HL-60 (cell line): ENCODE results near the gene NPFF.
A peak's percentile ranks its signal among the peaks of the same experiment; 100 is the strongest.

Experiments used
- DNase-seq, 2 experiments: peaks; one replicate each; pipeline ENCODE4 v3.0.0-alpha.2; 2010 to 2020; ENCODE audit warnings: low read depth in 1 of 2, low spot score in 1 of 2
- H3K27ac ChIP-seq: fragments of 250-450 bp; sonication (Bioruptor Pico); replicated peaks from 2 replicates; pipeline ENCODE4 v1.5.1; 2020; ENCODE audit warnings: mild to moderate bottlenecking, moderate library complexity
- H3K27me3 ChIP-seq: fragments of 250-450 bp; sonication (Bioruptor Pico); 2 replicates; pipeline ENCODE4 v1.5.1; 2021; ENCODE audit warnings: mild to moderate bottlenecking, moderate library complexity; ENCODE audit not compliant: insufficient read depth, poor library complexity, severe bottlenecking
- H3K4me3 ChIP-seq: replicated peaks from 2 replicates; pipeline ENCODE4 v1.5.1; 2011; ENCODE audit warnings: mild to moderate bottlenecking, control low read depth, low read length; ENCODE audit not compliant: insufficient read depth
- GABPA ChIP-seq: IDR thresholded peaks from 2 replicates; pipeline ENCODE4 v1.6.1; 2012; ENCODE audit warnings: low read depth
- POLR2AphosphoS5 ChIP-seq: IDR thresholded peaks from 2 replicates; pipeline ENCODE4 v1.6.1; 2012; ENCODE audit warnings: low read depth
- SPI1 ChIP-seq: IDR thresholded peaks from 2 replicates; pipeline ENCODE4 v1.6.1; 2012; ENCODE audit warnings: low read depth, mild to moderate bottlenecking, borderline replicate concordance
- TF ChIP-seq, protein P1 (sequence below): IDR thresholded peaks from 2 replicates; pipeline ENCODE4 v1.6.1; 2012; ENCODE audit warnings: low read depth; ENCODE audit not compliant: insufficient replicate concordance
- TF ChIP-seq, protein P2 (sequence below): IDR thresholded peaks from one replicate; pipeline ENCODE4 v1.5.1; 2011; ENCODE audit warnings: low read length, control low read depth, inconsistent platforms; ENCODE audit not compliant: insufficient read depth

The NPFF gene

DNA sequence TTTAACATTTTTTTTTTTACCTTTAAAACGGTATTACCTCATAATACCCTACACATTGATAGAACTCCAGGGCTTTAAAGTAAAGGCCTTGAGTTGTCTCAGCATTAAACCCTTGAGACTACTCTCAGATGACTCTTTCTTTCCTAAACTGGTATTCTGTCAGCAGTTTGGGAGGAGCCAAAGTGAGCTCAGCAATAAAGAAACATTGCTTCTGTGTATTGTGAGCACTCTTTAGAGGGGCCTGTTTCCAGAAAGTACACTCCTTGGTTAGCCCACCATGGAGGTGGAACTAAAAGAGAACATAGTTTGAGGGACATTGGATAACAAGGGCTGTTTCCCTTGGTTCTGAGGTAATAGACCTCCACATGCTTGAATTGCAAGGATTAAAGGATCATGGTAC, 28.4 kb downstream of the NPFF start:
- Histone ChIP-seq H3K27ac (no peak overlapping the region), H3K27me3 (no peaks in the 10 kb centered on the region), H3K4me3 (no peak overlapping the region)
- TF ChIP-seq, protein P1, sequence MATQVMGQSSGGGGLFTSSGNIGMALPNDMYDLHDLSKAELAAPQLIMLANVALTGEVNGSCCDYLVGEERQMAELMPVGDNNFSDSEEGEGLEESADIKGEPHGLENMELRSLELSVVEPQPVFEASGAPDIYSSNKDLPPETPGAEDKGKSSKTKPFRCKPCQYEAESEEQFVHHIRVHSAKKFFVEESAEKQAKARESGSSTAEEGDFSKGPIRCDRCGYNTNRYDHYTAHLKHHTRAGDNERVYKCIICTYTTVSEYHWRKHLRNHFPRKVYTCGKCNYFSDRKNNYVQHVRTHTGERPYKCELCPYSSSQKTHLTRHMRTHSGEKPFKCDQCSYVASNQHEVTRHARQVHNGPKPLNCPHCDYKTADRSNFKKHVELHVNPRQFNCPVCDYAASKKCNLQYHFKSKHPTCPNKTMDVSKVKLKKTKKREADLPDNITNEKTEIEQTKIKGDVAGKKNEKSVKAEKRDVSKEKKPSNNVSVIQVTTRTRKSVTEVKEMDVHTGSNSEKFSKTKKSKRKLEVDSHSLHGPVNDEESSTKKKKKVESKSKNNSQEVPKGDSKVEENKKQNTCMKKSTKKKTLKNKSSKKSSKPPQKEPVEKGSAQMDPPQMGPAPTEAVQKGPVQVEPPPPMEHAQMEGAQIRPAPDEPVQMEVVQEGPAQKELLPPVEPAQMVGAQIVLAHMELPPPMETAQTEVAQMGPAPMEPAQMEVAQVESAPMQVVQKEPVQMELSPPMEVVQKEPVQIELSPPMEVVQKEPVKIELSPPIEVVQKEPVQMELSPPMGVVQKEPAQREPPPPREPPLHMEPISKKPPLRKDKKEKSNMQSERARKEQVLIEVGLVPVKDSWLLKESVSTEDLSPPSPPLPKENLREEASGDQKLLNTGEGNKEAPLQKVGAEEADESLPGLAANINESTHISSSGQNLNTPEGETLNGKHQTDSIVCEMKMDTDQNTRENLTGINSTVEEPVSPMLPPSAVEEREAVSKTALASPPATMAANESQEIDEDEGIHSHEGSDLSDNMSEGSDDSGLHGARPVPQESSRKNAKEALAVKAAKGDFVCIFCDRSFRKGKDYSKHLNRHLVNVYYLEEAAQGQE = no peak
- peak; percentile 29; the same call in 1 of the 2 replicates for TF ChIP-seq POLR2AphosphoS5
- DNase-seq = no peak

DNA sequence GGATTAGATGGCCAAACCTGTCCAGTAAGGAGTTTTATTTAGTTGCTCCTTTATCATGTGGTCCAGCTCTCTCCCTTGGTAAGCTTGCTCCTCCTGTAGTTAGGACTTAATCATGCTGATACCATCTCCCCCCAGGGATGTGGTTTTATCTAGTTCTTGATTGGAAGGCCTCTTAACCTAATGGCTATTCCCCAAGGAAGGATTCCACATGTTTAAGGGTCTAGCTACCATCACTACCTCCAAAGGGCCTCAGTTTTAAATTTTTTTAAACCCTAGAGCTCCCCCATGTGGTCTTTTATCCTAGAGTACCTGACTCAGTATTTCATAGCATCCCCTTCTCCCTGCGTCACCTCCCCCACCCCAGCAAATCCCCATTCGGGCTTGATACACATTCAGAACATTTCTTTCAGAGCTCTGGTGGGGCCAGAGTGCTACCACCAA, 30.5 kb downstream of the NPFF start:
- Histone ChIP-seq H3K27me3 (no peaks in the 10 kb centered on the region), H3K4me3 (no peak overlapping the region), H3K27ac (no peak overlapping the region)
- DNase-seq = no peak
- TF ChIP-seq, protein P2, sequence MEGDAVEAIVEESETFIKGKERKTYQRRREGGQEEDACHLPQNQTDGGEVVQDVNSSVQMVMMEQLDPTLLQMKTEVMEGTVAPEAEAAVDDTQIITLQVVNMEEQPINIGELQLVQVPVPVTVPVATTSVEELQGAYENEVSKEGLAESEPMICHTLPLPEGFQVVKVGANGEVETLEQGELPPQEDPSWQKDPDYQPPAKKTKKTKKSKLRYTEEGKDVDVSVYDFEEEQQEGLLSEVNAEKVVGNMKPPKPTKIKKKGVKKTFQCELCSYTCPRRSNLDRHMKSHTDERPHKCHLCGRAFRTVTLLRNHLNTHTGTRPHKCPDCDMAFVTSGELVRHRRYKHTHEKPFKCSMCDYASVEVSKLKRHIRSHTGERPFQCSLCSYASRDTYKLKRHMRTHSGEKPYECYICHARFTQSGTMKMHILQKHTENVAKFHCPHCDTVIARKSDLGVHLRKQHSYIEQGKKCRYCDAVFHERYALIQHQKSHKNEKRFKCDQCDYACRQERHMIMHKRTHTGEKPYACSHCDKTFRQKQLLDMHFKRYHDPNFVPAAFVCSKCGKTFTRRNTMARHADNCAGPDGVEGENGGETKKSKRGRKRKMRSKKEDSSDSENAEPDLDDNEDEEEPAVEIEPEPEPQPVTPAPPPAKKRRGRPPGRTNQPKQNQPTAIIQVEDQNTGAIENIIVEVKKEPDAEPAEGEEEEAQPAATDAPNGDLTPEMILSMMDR = peak; percentile 3
- TF ChIP-seq GABPA = no peak

DNA sequence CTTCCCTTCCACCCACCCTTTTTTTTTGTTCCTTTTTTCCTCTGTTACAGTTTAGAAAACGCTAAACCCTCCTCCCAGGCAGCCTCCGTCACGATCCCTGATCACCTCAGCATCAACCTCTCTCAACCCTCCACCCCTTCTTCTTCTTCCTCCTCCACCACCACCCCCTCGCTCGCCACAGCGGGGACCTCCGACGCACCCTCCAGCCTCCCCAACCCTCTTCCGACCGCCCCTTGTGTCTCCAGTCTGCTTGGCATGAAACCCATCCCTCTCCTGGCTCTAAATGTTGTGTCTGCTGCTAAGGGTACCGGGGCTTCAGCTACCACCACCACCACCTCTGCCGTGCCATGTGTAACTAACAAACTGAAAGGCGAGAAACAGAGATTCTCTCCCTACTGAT, 32.5 kb downstream of the NPFF start:
- Histone ChIP-seq H3K4me3 (no peak overlapping the region), H3K27me3 (no peaks in the 10 kb centered on the region), H3K27ac (no peak overlapping the region)
- DNase-seq = no peak
- TF ChIP-seq, protein P2 = no peak
- TF ChIP-seq GABPA = no peak
- TF ChIP-seq, protein P1 = no peak
- no peak for TF ChIP-seq POLR2AphosphoS5
- TF ChIP-seq SPI1 = no peak

DNA sequence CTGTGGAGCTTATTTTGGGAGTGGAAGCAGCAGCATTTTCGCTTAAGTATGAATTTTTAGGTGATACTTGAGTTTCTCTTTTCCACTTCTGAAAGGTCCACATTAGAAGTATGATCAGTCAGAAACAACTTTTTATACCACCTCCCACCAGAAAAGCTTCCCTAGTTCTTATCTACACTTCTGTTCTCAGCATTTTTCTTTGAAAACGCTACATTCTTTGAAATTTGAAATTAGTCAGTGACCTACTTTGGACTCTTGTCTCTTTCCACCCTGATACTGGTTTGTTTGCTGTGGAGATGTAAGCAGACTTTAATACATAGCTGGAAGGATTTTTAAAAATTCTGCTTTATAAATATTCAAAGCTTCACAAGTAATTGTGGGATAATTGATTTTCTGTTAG, 33.2 kb downstream of the NPFF start:
- no peaks in the 10 kb centered on the region for H3K27me3 ChIP-seq
- no peak overlapping the region for H3K27ac ChIP-seq
- TF ChIP-seq POLR2AphosphoS5 = no peak
- TF ChIP-seq SPI1 = no peak
- TF ChIP-seq, protein P2 = no peak
- TF ChIP-seq, protein P1 = no peak
- TF ChIP-seq GABPA = no peak
- DNase-seq = no peak
- no peak overlapping the region for H3K4me3 ChIP-seq
